Measurements from ENCODE around the gene PDE10A. TPM values are rescaled to one million over a fixed set of nuclear protein-coding genes. Genes with fewer than 3 reads are reported as not detected.

The PDE10A gene
- total RNA-seq, 1 experiment from 2014 or later, result 3.1 TPM

DNA sequence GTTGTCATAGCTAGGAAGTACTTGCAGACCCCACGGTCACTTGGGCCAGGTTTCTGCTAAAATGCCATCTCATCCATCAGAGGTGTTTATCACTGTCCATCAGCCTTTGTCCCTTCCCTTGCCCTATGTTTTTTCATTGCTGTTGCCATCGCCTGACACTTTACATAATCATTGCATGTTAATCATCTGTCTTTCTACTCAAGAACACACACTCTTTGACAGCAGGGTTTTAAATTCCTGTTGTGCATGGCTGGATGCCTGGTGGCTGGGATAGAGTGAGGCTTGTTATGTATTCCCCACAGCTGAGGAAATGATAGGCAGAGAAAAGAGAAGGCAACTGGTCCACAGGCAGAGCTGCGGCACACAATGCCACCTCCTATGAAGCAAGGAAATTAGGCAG lies 341.9 kb downstream of the PDE10A start:
- CTCF ChIA-PET, result no interaction called here
- ATAC-seq, result no peak
- Mint-ChIP-seq H3K9me3 (peaks cover 55% of the 10 kb centered on the region), H3K27ac (no peak overlapping the region), H3K4me1 (no peaks in the 10 kb centered on the region), H3K27me3 (ENCODE audit: low read depth) (peaks cover 2% of the 10 kb centered on the region; the same call in 1 of the 2 replicates), H3K4me3 (no peak overlapping the region), H3K36me3 (peaks cover 24% of the 10 kb centered on the region)
- TF ChIP-seq, protein P1, sequence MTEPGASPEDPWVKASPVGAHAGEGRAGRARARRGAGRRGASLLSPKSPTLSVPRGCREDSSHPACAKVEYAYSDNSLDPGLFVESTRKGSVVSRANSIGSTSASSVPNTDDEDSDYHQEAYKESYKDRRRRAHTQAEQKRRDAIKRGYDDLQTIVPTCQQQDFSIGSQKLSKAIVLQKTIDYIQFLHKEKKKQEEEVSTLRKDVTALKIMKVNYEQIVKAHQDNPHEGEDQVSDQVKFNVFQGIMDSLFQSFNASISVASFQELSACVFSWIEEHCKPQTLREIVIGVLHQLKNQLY (CRISPR knock-in tag; IDR thresholded peaks at IDR 0.05), result no peak
- TF ChIP-seq ATF1 (CRISPR knock-in tag; IDR thresholded peaks at IDR 0.05), result no peak
- no peak for TF ChIP-seq NFE2L1 (CRISPR knock-in tag; IDR thresholded peaks at IDR 0.05)
- TF ChIP-seq ZNF317 (CRISPR knock-in tag; IDR thresholded peaks at IDR 0.05; ENCODE audit: borderline replicate concordance, low read depth), result peak; percentile 98
- TF ChIP-seq NR2C2 (CRISPR knock-in tag; IDR thresholded peaks at IDR 0.05), result no peak
- TF ChIP-seq ZBTB21 (CRISPR knock-in tag; IDR thresholded peaks at IDR 0.05; ENCODE audit: borderline replicate concordance), result no peak
- POLR2A ChIA-PET, result interaction anchor here (0.6 kb wide), 1 partner anchor 122 kb away, joined by 5 read pairs; no protein-coding TSS in a partner anchor
- DNase-seq (ENCODE audit: low spot score), result no peak

- CTCF ChIA-PET, result no interaction called here
- no peak for DNase-seq (ENCODE audit: low spot score)
- POLR2A ChIA-PET, result no interaction called here
- Mint-ChIP-seq H3K27ac (no peak overlapping the region), H3K4me3 (no peak overlapping the region), H3K4me1 (no peaks in the 10 kb centered on the region), H3K9me3 (peaks cover 40% of the 10 kb centered on the region), H3K36me3 (peaks cover 22% of the 10 kb centered on the region), H3K27me3 (ENCODE audit: low read depth) (peaks cover under 1% of the 10 kb centered on the region; the same call in 1 of the 2 replicates)
- TF ChIP-seq ESRRA (CRISPR knock-in tag; IDR thresholded peaks at IDR 0.05; ENCODE audit: borderline replicate concordance) (no peak), ZNF121 (CRISPR knock-in tag; IDR thresholded peaks at IDR 0.05) (no peak), EMX1 (CRISPR knock-in tag; IDR thresholded peaks at IDR 0.05) (no peak), ZNF263 (CRISPR knock-in tag; IDR thresholded peaks at IDR 0.05; ENCODE audit: low read depth) (no peak), JAZF1 (CRISPR knock-in tag; IDR thresholded peaks at IDR 0.05) (no peak), ZNF423 (CRISPR knock-in tag; IDR thresholded peaks at IDR 0.05) (no peak), JUN (CRISPR knock-in tag; IDR thresholded peaks at IDR 0.05) (no peak), ZBTB21 (CRISPR knock-in tag; IDR thresholded peaks at IDR 0.05; ENCODE audit: borderline replicate concordance) (no peak), E2F4 (CRISPR knock-in tag; IDR thresholded peaks at IDR 0.05; ENCODE audit: borderline replicate concordance, low read depth) (no peak), KAT7 (CRISPR knock-in tag; IDR thresholded peaks at IDR 0.05; ENCODE audit: borderline replicate concordance) (no peak)
- TF ChIP-seq, protein P2, sequence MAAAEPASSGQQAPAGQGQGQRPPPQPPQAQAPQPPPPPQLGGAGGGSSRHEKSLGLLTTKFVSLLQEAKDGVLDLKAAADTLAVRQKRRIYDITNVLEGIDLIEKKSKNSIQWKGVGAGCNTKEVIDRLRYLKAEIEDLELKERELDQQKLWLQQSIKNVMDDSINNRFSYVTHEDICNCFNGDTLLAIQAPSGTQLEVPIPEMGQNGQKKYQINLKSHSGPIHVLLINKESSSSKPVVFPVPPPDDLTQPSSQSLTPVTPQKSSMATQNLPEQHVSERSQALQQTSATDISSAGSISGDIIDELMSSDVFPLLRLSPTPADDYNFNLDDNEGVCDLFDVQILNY (CRISPR knock-in tag; IDR thresholded peaks at IDR 0.05), result no peak
- TF ChIP-seq, protein P3, sequence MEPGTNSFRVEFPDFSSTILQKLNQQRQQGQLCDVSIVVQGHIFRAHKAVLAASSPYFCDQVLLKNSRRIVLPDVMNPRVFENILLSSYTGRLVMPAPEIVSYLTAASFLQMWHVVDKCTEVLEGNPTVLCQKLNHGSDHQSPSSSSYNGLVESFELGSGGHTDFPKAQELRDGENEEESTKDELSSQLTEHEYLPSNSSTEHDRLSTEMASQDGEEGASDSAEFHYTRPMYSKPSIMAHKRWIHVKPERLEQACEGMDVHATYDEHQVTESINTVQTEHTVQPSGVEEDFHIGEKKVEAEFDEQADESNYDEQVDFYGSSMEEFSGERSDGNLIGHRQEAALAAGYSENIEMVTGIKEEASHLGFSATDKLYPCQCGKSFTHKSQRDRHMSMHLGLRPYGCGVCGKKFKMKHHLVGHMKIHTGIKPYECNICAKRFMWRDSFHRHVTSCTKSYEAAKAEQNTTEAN (CRISPR knock-in tag; IDR thresholded peaks at IDR 0.05), result no peak
- TF ChIP-seq, protein P4, sequence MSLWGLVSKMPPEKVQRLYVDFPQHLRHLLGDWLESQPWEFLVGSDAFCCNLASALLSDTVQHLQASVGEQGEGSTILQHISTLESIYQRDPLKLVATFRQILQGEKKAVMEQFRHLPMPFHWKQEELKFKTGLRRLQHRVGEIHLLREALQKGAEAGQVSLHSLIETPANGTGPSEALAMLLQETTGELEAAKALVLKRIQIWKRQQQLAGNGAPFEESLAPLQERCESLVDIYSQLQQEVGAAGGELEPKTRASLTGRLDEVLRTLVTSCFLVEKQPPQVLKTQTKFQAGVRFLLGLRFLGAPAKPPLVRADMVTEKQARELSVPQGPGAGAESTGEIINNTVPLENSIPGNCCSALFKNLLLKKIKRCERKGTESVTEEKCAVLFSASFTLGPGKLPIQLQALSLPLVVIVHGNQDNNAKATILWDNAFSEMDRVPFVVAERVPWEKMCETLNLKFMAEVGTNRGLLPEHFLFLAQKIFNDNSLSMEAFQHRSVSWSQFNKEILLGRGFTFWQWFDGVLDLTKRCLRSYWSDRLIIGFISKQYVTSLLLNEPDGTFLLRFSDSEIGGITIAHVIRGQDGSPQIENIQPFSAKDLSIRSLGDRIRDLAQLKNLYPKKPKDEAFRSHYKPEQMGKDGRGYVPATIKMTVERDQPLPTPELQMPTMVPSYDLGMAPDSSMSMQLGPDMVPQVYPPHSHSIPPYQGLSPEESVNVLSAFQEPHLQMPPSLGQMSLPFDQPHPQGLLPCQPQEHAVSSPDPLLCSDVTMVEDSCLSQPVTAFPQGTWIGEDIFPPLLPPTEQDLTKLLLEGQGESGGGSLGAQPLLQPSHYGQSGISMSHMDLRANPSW (CRISPR knock-in tag; conservative IDR thresholded peaks at IDR 0.05; ENCODE audit: low read depth), result no peak
- ATAC-seq, result no peak
Measured at GRCh38 chr6:165317723-165318122, 345.3 kb downstream of the PDE10A start.

Measured in WTC11 (cell line).